Smooth muscle cell (in vitro differentiated cells): ENCODE data around the gene ARMC10. TPM values are rescaled to one million over a fixed set of nuclear protein-coding genes. Genes with fewer than 3 reads are reported as not detected.
"Not testable (repeated sequence)": the region's sequence is repeated elsewhere in the genome, so short reads cannot be mapped to it uniquely, and the experiment has no call there.

ENCODE experiments used
- DNase-seq: peaks from one replicate; lab custom pipeline; 2025; ENCODE audit not compliant: unreplicated experiment; lab: John Stamatoyannopoulos, UW
- H2AFZ ChIP-seq: fragments of 200-600 bp; sonication (generic); 2 replicates; pipeline ENCODE4 v1.6.0; 2016; ENCODE audit warnings: antibody characterized with exemption, low read depth, mild to moderate bottlenecking
- H3F3A ChIP-seq: fragments of 200-600 bp; sonication (generic); 2 replicates; pipeline ENCODE4 v1.6.0; 2017; ENCODE audit warnings: antibody characterized with exemption, low read depth
- H3K27ac ChIP-seq: fragments of 200-600 bp; sonication (generic); 2 replicates; pipeline ENCODE4 v1.5.1; 2016; ENCODE audit warnings: low read depth, mild to moderate bottlenecking
- H3K27me3 ChIP-seq: fragments of 200-600 bp; sonication (generic); 2 replicates; pipeline ENCODE4 v1.6.1; 2016; ENCODE audit warnings: low read depth, mild to moderate bottlenecking
- H3K36me3 ChIP-seq: fragments of 200-600 bp; sonication (generic); 2 replicates; pipeline ENCODE4 v1.5.1; 2016; ENCODE audit warnings: low read depth
- H3K4me1 ChIP-seq: fragments of 200-600 bp; sonication (generic); 2 replicates; pipeline ENCODE4 v1.5.1; 2016; ENCODE audit warnings: low read depth
- H3K4me2 ChIP-seq: fragments of 200-600 bp; sonication (generic); 2 replicates; pipeline ENCODE4 v1.6.0; 2016; ENCODE audit warnings: mild to moderate bottlenecking
- H3K4me3 ChIP-seq: fragments of 200-600 bp; sonication (generic); 2 replicates; pipeline ENCODE4 v1.5.1; 2016; ENCODE audit warnings: mild to moderate bottlenecking
- H3K79me2 ChIP-seq: fragments of 200-600 bp; sonication (generic); 2 replicates; pipeline ENCODE4 v1.6.0; 2016; ENCODE audit warnings: low read depth, mild to moderate bottlenecking
- H3K9ac ChIP-seq: fragments of 200-600 bp; sonication (generic); 2 replicates; pipeline ENCODE4 v1.6.0; 2016; ENCODE audit warnings: low read depth
- H3K9me3 ChIP-seq: fragments of 200-600 bp; sonication (generic); replicated peaks from 2 replicates; pipeline ENCODE4 v1.5.1; 2016; ENCODE audit warnings: low read depth
- H4K20me1 ChIP-seq: fragments of 200-600 bp; sonication (generic); 2 replicates; pipeline ENCODE4 v1.6.0; 2016; ENCODE audit warnings: low read depth
- CTCF ChIP-seq: fragments of 200-600 bp; sonication (generic); IDR thresholded peaks from 2 replicates; pipeline ENCODE4 v1.5.1; 2017; ENCODE audit warnings: borderline replicate concordance, mild to moderate bottlenecking, antibody characterized with exemption; ENCODE audit not compliant: insufficient read depth, poor library complexity, severe bottlenecking
- WGBS: methylation state at CpG from one replicate; pipeline ENCODE4 v1.1.7; 2016; ENCODE audit warnings: low lambda C conversion rate; 5-methylcytosine and 5-hydroxymethylcytosine counted together
- polyA plus RNA-seq: library from polyadenylated mRNA; unstranded; fragments of >200 nt; fragmentation: Nextera tagmentation; extraction: Ambion mirVana; gene quantifications from 2 replicates; pipeline ENCODE4 v1.2.1, GENCODE V29; 2016
- total RNA-seq: library from RNA; depleted of rRNA; stranded (reverse); fragments of >200 nt; gene quantifications from 2 replicates; pipeline ENCODE4 v1.2.3, GENCODE V29; 2014

ARMC10 gene
- total and polyA plus RNA-seq, 2 experiments from 2014 or later, result 25.6 to 28.9 TPM

GRCh38 chr7:103031781-103032180 lies 43.2 kb upstream of the ARMC10 start:
- Histone ChIP-seq H3K36me3 (no peaks in the 10 kb centered on the region), H3K9me3 (no peaks in the 10 kb centered on the region), H3K4me2 (no peak overlapping the region), H3K79me2 (no peaks in the 10 kb centered on the region), H3K9ac (no peak overlapping the region), H3F3A (no peaks in the 10 kb centered on the region), H2AFZ (no peak overlapping the region), H3K27me3 (no peaks in the 10 kb centered on the region), H3K4me3 (no peak overlapping the region), H4K20me1 (no peaks in the 10 kb centered on the region), H3K27ac (no peak overlapping the region), H3K4me1 (no peaks in the 10 kb centered on the region)
- DNase-seq, result no peak
- 94% methylated on average over 1 of the region's 1 CpG for WGBS
- TF ChIP-seq CTCF, result no peak

GRCh38 chr7:103034318-103034717 lies 40.6 kb upstream of the ARMC10 start:
- not testable (repeated sequence) for H3K27me3 ChIP-seq, H3K9ac ChIP-seq, H3K4me2 ChIP-seq, H3F3A ChIP-seq, H2AFZ ChIP-seq, H3K4me1 ChIP-seq, H3K27ac ChIP-seq, H3K79me2 ChIP-seq, H3K4me3 ChIP-seq, DNase-seq, H3K36me3 ChIP-seq, H3K9me3 ChIP-seq, H4K20me1 ChIP-seq
- WGBS, result 94% methylated on average over 15 of the region's 20 CpGs

- H3K4me1 ChIP-seq, result no peaks in the 10 kb centered on the region
- no peak overlapping the region for H3K4me2 ChIP-seq
- H3K4me3 ChIP-seq, result no peak overlapping the region
- H3K36me3 ChIP-seq, result no peaks in the 10 kb centered on the region
- no peaks in the 10 kb centered on the region for H3F3A ChIP-seq
- H3K79me2 ChIP-seq, result no peaks in the 10 kb centered on the region
- H3K27me3 ChIP-seq, result no peaks in the 10 kb centered on the region
- H2AFZ ChIP-seq, result no peak overlapping the region
- no peaks in the 10 kb centered on the region for H4K20me1 ChIP-seq
- WGBS, result 100% methylated on average over 1 of the region's 1 CpG
- H3K9me3 ChIP-seq, result no peaks in the 10 kb centered on the region
- DNase-seq, result no peak
- no peak overlapping the region for H3K27ac ChIP-seq
- no peak for TF ChIP-seq CTCF
- H3K9ac ChIP-seq, result no peak overlapping the region
These were observed 37.5 kb upstream of the ARMC10 start for GRCh38 chr7:103037476-103037822.

- H3K4me2 ChIP-seq, H3K27me3 ChIP-seq, H3K36me3 ChIP-seq, H3K4me1 ChIP-seq, H3K79me2 ChIP-seq, DNase-seq, H2AFZ ChIP-seq, H3F3A ChIP-seq, H3K9ac ChIP-seq, H3K4me3 ChIP-seq, H4K20me1 ChIP-seq, H3K27ac ChIP-seq, H3K9me3 ChIP-seq: not testable (repeated sequence)
- 87% methylated on average over 20 of the region's 20 CpGs for WGBS
These were observed 36.9 kb upstream of the ARMC10 start for GRCh38 chr7:103037823-103038739.

GRCh38 chr7:103041815-103042214 lies 33.1 kb upstream of the ARMC10 start:
- H3K27me3 ChIP-seq, H3K79me2 ChIP-seq, H3K4me3 ChIP-seq, H3K27ac ChIP-seq, DNase-seq, H3K4me1 ChIP-seq, H4K20me1 ChIP-seq, H3K9me3 ChIP-seq, H3K4me2 ChIP-seq, H2AFZ ChIP-seq, H3K36me3 ChIP-seq, H3K9ac ChIP-seq, H3F3A ChIP-seq: not testable (repeated sequence)
- WGBS, result 95% methylated on average over 1 of the region's 1 CpG
